PFSK-1 (cell line): ENCODE data around the gene UHRF2.

ENCODE experiments used
- FOXP2 ChIP-seq: optimal IDR thresholded peaks from 2 replicates; pipeline ENCODE3; 2011; ENCODE audit warnings: borderline replicate concordance, control low read depth, inconsistent platforms; ENCODE audit not compliant: insufficient read depth; ENCODE audit errors: extremely low read length, extremely low read depth
- POLR2AphosphoS5 ChIP-seq: IDR thresholded peaks from 2 replicates; pipeline ENCODE4 v1.6.1; 2012; ENCODE audit warnings: low read depth, mild to moderate bottlenecking, control low read depth, low read length, moderate library complexity
- REST ChIP-seq, 2 experiments: IDR thresholded peaks; 2 replicates each; pipeline versions ENCODE4 v1.6.1 to v1.8.0; 2011 to 2012; ENCODE audit warnings: low read depth in 2 of 2, low read length in 2 of 2, control low read depth in 1 of 2, inconsistent platforms in 1 of 2, mild to moderate bottlenecking in 1 of 2, moderate library complexity in 1 of 2; ENCODE audit not compliant: insufficient read depth in 1 of 2
- SIN3A ChIP-seq: IDR thresholded peaks from 2 replicates; pipeline ENCODE4 v1.6.1; 2012; ENCODE audit warnings: mild to moderate bottlenecking, low read length, moderate library complexity, borderline replicate concordance; ENCODE audit not compliant: insufficient read depth
- TAF1 ChIP-seq: IDR thresholded peaks from 2 replicates; pipeline ENCODE4 v1.6.1; 2012; ENCODE audit warnings: low read length, control low read depth, borderline replicate concordance; ENCODE audit not compliant: insufficient read depth

UHRF2 gene

GRCh38 chr9:6501526-6502210 lies 88.7 kb downstream of the UHRF2 start:
- no peak for TF ChIP-seq FOXP2
- TF ChIP-seq REST (IDR thresholded peaks at IDR 0.05; ENCODE audit: insufficient read depth in 1 of 2, low read depth in 2 of 2, low read length in 2 of 2) = no peak
- TF ChIP-seq SIN3A = no peak
- TF ChIP-seq POLR2AphosphoS5 = no peak
- TF ChIP-seq TAF1 = no peak

- TF ChIP-seq TAF1 = no peak
- no peak for TF ChIP-seq FOXP2
- no peak for TF ChIP-seq REST (IDR thresholded peaks at IDR 0.05; ENCODE audit: insufficient read depth in 1 of 2, low read depth in 2 of 2, low read length in 2 of 2)
- no peak for TF ChIP-seq POLR2AphosphoS5
- no peak for TF ChIP-seq SIN3A
Observed at GRCh38 chr9:6502399-6502798, 89.4 kb downstream of the UHRF2 start.

- no peak for TF ChIP-seq FOXP2
- no peak for TF ChIP-seq REST (IDR thresholded peaks at IDR 0.05; ENCODE audit: insufficient read depth in 1 of 2, low read depth in 2 of 2, low read length in 2 of 2)
- TF ChIP-seq TAF1 = no peak
- no peak for TF ChIP-seq SIN3A
- TF ChIP-seq POLR2AphosphoS5 = no peak
Observed at GRCh38 chr9:6506571-6506970, 93.6 kb downstream of the UHRF2 start.

- TF ChIP-seq SIN3A = no peak
- no peak for TF ChIP-seq FOXP2
- TF ChIP-seq TAF1 = no peak
- TF ChIP-seq POLR2AphosphoS5 = no peak
- TF ChIP-seq REST (IDR thresholded peaks at IDR 0.05; ENCODE audit: insufficient read depth in 1 of 2, low read depth in 2 of 2, low read length in 2 of 2) = no peak
Observed at GRCh38 chr9:6512085-6512657, 99.2 kb downstream of the UHRF2 start.
